Ascending aorta (tissue), 2 donors: ENCODE measurements around the gene FARP2. TPM values are rescaled to one million over a fixed set of nuclear protein-coding genes. Genes with fewer than 3 reads are reported as not detected.
A peak's percentile ranks its signal among the peaks of the same experiment; 100 is the strongest.

Experiments
- DNase-seq, 2 donors: peaks; one replicate each; pipeline ENCODE4 v3.0.0-alpha.2; 2019; ENCODE audit warnings: low spot score in 2 of 2
- H3K27ac ChIP-seq, 2 donors: fragments of 200-600 bp; sonication (generic); one replicate each; pipeline ENCODE4 v1.5.1; 2016 to 2017; ENCODE audit warnings: mild to moderate bottlenecking in 1 of 2
- H3K27me3 ChIP-seq: fragments of 200-600 bp; sonication (generic); one replicate; pipeline ENCODE4 v1.5.1; 2017
- H3K36me3 ChIP-seq, 2 donors: fragments of 200-600 bp; sonication (generic); one replicate each; pipeline ENCODE4 v1.5.1; 2016
- H3K4me1 ChIP-seq, 2 donors: fragments of 200-600 bp; sonication (generic); one replicate each; pipeline ENCODE4 v1.5.1; 2016 to 2017; ENCODE audit warnings: mild to moderate bottlenecking in 1 of 2
- H3K4me3 ChIP-seq, 2 donors: fragments of 200-600 bp; sonication (generic); one replicate each; pipeline ENCODE4 v1.5.1; 2016 to 2017; ENCODE audit warnings: mild to moderate bottlenecking in 1 of 2
- H3K9me3 ChIP-seq, 2 donors: fragments of 200-600 bp; sonication (generic); one replicate each; pipeline ENCODE4 v1.5.1; 2016
- CTCF ChIP-seq, 3 experiments: fragments of 200-600 bp in 2 of 3; fragments of 450-650 bp in 1 of 3; sonication (generic) in 2 of 3; IDR thresholded peaks; one replicate each; pipeline ENCODE4 v1.5.1; 2016 to 2019; ENCODE audit warnings: antibody characterized with exemption in 3 of 3, mild to moderate bottlenecking in 1 of 3, moderate library complexity in 1 of 3
- intact Hi-C: fragments of 100-400 bp; cut with DNase I; formaldehyde crosslinking; loops from one replicate; pipeline ENCODE4 v1.15.1; 2023
- total RNA-seq: library from RNA; depleted of rRNA; stranded (reverse); fragments of >200 nt; gene quantifications from one replicate; pipeline ENCODE4 v1.1.0, GENCODE V29; 2016

The FARP2 gene
- total RNA-seq, 1 donor from 2014 or later, result 19.6 TPM

GRCh38 chr2:241539616-241540374 is 183.7 kb downstream of the FARP2 start:
- no peaks in the 10 kb centered on the region for H3K36me3 ChIP-seq
- intact Hi-C loops, result no loop called here
- TF ChIP-seq CTCF (IDR thresholded peaks at IDR 0.05), result no peak
- peak overlapping the region in 1 of 2 donors; percentile 64 for H3K4me3 ChIP-seq
- peaks cover 4% of the 10 kb centered on the region for H3K27me3 ChIP-seq
- DNase-seq, result no peak
- H3K9me3 ChIP-seq, result no peaks in the 10 kb centered on the region
- peaks cover 8 to 11% of the 10 kb centered on the region in 2 donors for H3K4me1 ChIP-seq
- H3K27ac ChIP-seq, result peak overlapping the region in 1 of 2 donors; percentile 86

GRCh38 chr2:241540401-241540770 is 184.3 kb downstream of the FARP2 start:
- no peaks in the 10 kb centered on the region for H3K36me3 ChIP-seq
- peak in 1 of 2 donors; percentile 67 for DNase-seq
- peak overlapping the region; percentile 35 to 64 for H3K4me3 ChIP-seq
- H3K4me1 ChIP-seq, result peaks cover 8 to 11% of the 10 kb centered on the region in 2 donors
- peak overlapping the region in 1 of 2 donors; percentile 86 for H3K27ac ChIP-seq
- no peaks in the 10 kb centered on the region for H3K9me3 ChIP-seq
- intact Hi-C loops, result no loop called here
- H3K27me3 ChIP-seq, result peaks cover 4% of the 10 kb centered on the region
- no peak for TF ChIP-seq CTCF (IDR thresholded peaks at IDR 0.05)

- no peak for DNase-seq
- Histone ChIP-seq H3K4me3 (peak overlapping the region; percentile 35 to 64), H3K4me1 (peaks cover 8 to 11% of the 10 kb centered on the region in 2 donors), H3K27me3 (peaks cover 4% of the 10 kb centered on the region), H3K27ac (peak overlapping the region in 1 of 2 donors; percentile 80), H3K9me3 (no peaks in the 10 kb centered on the region), H3K36me3 (no peaks in the 10 kb centered on the region)
- no peak for TF ChIP-seq CTCF (IDR thresholded peaks at IDR 0.05)
- intact Hi-C loops, result no loop called here
These were observed 184.9 kb downstream of the FARP2 start for GRCh38 chr2:241540771-241541561.

- Histone ChIP-seq H3K4me3 (peak overlapping the region; percentile 35 to 64), H3K27me3 (peaks cover 4% of the 10 kb centered on the region), H3K9me3 (no peaks in the 10 kb centered on the region), H3K36me3 (no peaks in the 10 kb centered on the region), H3K4me1 (peaks cover 9 to 11% of the 10 kb centered on the region in 2 donors), H3K27ac (peak overlapping the region in 1 of 2 donors; percentile 80)
- TF ChIP-seq CTCF (IDR thresholded peaks at IDR 0.05), result no peak
- intact Hi-C loops, result no loop called here
- DNase-seq, result no peak
These were observed 185.6 kb downstream of the FARP2 start for GRCh38 chr2:241541564-241542277.

GRCh38 chr2:241542278-241542605 is 186.2 kb downstream of the FARP2 start:
- no peaks in the 10 kb centered on the region for H3K9me3 ChIP-seq
- no peak for TF ChIP-seq CTCF (IDR thresholded peaks at IDR 0.05)

More at GRCh38 chr2:241542278-241542605, 186.2 kb downstream of the FARP2 start:
- peaks cover 4% of the 10 kb centered on the region for H3K27me3 ChIP-seq
- H3K4me1 ChIP-seq, result peaks cover 11% of the 10 kb centered on the region in 2 donors
- peak overlapping the region in 1 of 2 donors; percentile 64 for H3K4me3 ChIP-seq
- no peaks in the 10 kb centered on the region for H3K36me3 ChIP-seq
- no peak overlapping the region for H3K27ac ChIP-seq
- DNase-seq, result no peak
- intact Hi-C loops, result no loop called here

Other genes with a start within 250 kb of the FARP2 start
- not detected for gene PASK, start 206.8 kb upstream of the FARP2 start, total RNA-seq
- 4.2 TPM for gene PPP1R7, start 205.8 kb upstream of the FARP2 start, total RNA-seq
- 0.43 TPM for gene ANO7, start 167.6 kb upstream of the FARP2 start, total RNA-seq
- gene HDLBP, start 40.6 kb upstream of the FARP2 start, total RNA-seq, result 308 TPM
- gene SEPTIN2, start 40.4 kb upstream of the FARP2 start, total RNA-seq, result 248 TPM
- gene STK25, start 152.3 kb downstream of the FARP2 start, total RNA-seq, result 259 TPM
- 35.4 TPM for gene BOK, start 202.5 kb downstream of the FARP2 start, total RNA-seq